Measurements from ENCODE around the gene PLPPR3.

PLPPR3 gene

GRCh38 chr19:782878-783668 lies 38.7 kb downstream of the PLPPR3 start:
- no peak overlapping the region for H3K4me3 ChIP-seq (ENCODE audit: low read depth, low read length)
- TF ChIP-seq MYC (IDR thresholded peaks at IDR 0.05; ENCODE audit: low read depth, low read length) (no peak), CTCF (IDR thresholded peaks at IDR 0.05; ENCODE audit: low read depth, low read length) (no peak), MAX (IDR thresholded peaks at IDR 0.05; ENCODE audit: low read depth, low read length) (no peak), POLR2A (IDR thresholded peaks at IDR 0.05; ENCODE audit: extremely low read depth, insufficient read length) (no peak)

GRCh38 chr19:782185-782877 lies 39.4 kb downstream of the PLPPR3 start:
- H3K4me3 ChIP-seq (ENCODE audit: low read depth, low read length) = no peak overlapping the region
- no peak for DNase-seq (ENCODE audit: low read depth)
- TF ChIP-seq CTCF (IDR thresholded peaks at IDR 0.05; ENCODE audit: low read depth, low read length) = no peak
- no peak for TF ChIP-seq MAX (IDR thresholded peaks at IDR 0.05; ENCODE audit: low read depth, low read length)
- no peak for TF ChIP-seq MYC (IDR thresholded peaks at IDR 0.05; ENCODE audit: low read depth, low read length)
- TF ChIP-seq POLR2A (IDR thresholded peaks at IDR 0.05; ENCODE audit: extremely low read depth, insufficient read length) = no peak

More at GRCh38 chr19:782878-783668, 38.7 kb downstream of the PLPPR3 start:
- no peak for DNase-seq (ENCODE audit: low read depth)

- TF ChIP-seq MYC (IDR thresholded peaks at IDR 0.05; ENCODE audit: low read depth, low read length) = no peak
- H3K4me3 ChIP-seq (ENCODE audit: low read depth, low read length) = no peak overlapping the region
- DNase-seq (ENCODE audit: low read depth) = no peak
These were observed 40.0 kb downstream of the PLPPR3 start for GRCh38 chr19:781800-782184.

GRCh38 chr19:780935-781334 lies 40.8 kb downstream of the PLPPR3 start:
- H3K4me3 ChIP-seq (ENCODE audit: low read depth, low read length) = no peak overlapping the region
- no peak for DNase-seq (ENCODE audit: low read depth)
- TF ChIP-seq MYC (IDR thresholded peaks at IDR 0.05; ENCODE audit: low read depth, low read length) (no peak), MAX (IDR thresholded peaks at IDR 0.05; ENCODE audit: low read depth, low read length) (no peak), CTCF (IDR thresholded peaks at IDR 0.05; ENCODE audit: low read depth, low read length) (no peak), POLR2A (IDR thresholded peaks at IDR 0.05; ENCODE audit: extremely low read depth, insufficient read length) (no peak)

- TF ChIP-seq POLR2A (IDR thresholded peaks at IDR 0.05; ENCODE audit: extremely low read depth, insufficient read length) (no peak), CTCF (IDR thresholded peaks at IDR 0.05; ENCODE audit: low read depth, low read length) (no peak), MYC (IDR thresholded peaks at IDR 0.05; ENCODE audit: low read depth, low read length) (no peak), MAX (IDR thresholded peaks at IDR 0.05; ENCODE audit: low read depth, low read length) (no peak)
- DNase-seq (ENCODE audit: low read depth) = no peak
- H3K4me3 ChIP-seq (ENCODE audit: low read depth, low read length) = no peak overlapping the region
These were observed 42.7 kb downstream of the PLPPR3 start for GRCh38 chr19:778910-779653.

DNA sequence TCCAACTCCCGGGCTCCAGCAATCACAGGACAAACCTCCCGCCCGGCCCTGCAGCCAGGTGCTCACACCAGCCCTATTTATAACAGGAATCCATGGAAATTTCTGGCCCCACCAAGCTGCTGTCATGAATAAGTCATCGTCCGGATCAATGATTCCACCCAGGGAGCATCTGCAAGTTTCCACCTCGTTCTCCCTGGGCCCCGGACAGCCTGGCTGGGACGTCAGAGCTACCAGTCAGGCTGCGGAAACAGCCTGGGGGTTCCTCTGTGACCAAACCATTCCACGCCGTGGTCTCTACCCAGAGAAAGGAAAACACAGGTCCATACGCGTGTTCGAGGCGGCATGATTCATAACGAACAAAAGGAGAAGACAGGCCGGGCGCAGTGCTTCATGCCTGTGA lies 45.2 kb downstream of the PLPPR3 start:
- TF ChIP-seq CTCF (IDR thresholded peaks at IDR 0.05; ENCODE audit: low read depth, low read length) = no peak
- TF ChIP-seq MYC (IDR thresholded peaks at IDR 0.05; ENCODE audit: low read depth, low read length) = no peak
- TF ChIP-seq POLR2A (IDR thresholded peaks at IDR 0.05; ENCODE audit: extremely low read depth, insufficient read length) = no peak
- no peak for TF ChIP-seq MAX (IDR thresholded peaks at IDR 0.05; ENCODE audit: low read depth, low read length)
- DNase-seq (ENCODE audit: low read depth) = no peak
- H3K4me3 ChIP-seq (ENCODE audit: low read depth, low read length) = no peak overlapping the region
